ENCODE data around the gene COMMD1.
"Not testable (repeated sequence)": the region's sequence is repeated elsewhere in the genome, so short reads cannot be mapped to it uniquely, and the experiment has no call there.

Gene COMMD1

DNA sequence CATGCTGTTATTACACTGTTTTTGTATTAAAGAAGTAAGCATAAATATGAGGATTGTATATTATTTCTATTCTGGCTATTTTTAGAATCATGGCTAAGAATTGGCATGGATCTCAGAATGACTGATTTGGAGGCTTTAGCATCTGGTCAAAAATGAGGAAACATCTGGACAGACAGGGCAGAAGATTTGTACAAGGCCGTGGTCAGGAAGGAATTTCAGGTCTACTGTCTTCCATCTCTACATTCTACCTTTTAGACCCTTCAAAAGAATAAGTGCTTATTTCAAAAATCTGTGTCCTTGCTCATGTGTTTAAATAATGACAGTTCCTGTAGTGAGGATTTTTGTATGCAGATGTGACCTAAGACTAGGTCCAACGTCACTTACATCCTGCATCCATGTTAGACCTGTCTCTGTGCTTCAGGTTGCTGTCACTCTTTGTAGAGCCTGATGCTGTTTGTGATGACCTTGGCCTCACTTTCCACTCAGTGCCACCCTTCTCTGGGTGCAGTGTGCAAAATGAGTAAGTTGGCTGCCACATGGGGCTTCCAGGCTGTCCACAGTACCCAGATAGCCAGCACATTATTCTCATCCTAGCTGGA, 235.8 kb downstream of the COMMD1 start:
- DNase-seq (ENCODE audit: low read depth in 2 of 2): no peak

DNA sequence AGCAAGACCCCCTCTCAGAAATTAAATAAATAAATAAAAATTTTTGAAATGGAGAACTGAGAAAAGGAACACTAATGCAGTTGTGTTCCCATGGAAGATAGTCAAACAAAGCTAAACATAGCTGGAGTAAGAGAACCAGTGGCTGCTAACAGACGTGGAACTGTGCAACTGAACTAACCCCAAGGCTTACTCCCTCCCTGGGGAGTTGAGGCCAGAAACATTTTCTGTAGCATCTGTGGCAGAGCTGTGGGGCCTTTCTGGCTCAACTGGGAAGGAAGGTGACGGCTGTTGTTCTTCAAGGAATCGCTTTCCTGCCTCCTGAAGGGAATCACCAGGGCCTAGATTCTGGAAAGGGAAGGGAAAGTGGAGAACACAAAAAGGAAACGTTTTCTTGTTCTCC, 236.6 kb downstream of the COMMD1 start:
- no peak for DNase-seq (ENCODE audit: low read depth in 2 of 2)

DNA sequence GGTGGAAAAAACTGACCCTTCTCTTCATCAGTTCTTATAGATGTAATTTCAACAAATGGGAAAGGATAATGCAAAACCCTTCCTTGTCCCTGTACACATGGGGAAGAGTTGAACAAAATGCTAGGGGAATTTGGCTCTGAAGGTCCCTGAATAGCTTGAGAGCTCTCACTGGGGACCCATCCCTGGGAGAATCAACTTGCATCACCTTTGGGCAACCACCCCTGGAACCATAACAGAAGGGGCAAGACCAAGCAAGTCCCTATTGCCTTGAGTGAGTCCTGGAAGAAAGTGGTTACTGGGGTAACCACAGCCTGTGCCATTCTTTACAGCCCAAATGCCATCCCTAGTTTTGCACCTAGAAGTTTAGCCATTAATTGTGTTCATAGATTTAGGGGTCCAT, 238.2 kb downstream of the COMMD1 start:
- DNase-seq (ENCODE audit: low read depth in 2 of 2): no peak

DNA sequence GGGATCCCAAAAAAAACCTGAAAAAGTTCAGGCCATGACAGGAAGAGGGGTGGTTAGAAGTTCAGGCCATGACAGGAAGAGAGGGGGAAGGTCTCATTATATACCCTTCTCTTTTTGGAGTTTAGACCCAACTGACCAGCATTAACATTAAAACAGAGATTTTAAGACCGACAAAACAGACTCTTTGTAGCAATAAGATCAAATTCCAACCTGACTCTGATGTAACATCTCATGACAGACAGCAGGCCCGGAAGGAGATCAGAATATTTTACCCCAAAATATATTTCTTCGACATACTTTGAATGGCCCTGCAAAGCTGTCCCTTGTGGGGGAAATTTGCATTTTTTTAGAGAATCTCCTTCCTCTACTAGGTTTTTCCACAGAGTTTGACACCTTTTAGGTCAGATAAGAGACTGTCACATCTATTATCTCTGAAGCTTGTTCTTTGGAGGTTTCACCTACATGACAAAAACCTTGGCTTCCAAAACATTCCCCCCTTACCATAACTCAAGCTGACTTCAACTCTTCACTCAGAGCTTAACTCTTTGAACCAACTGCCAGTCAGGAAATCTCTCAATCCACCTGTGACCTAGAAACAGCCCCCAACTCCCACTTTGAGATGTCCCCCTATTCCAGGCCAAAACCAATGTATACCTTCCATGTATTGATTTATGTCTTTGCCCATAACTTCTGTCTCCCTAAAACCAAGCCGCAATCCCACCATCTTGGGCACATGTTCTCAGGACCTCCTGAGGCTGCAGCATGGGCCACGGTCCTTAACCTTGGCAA, 239.4 kb downstream of the COMMD1 start:
- DNase-seq (ENCODE audit: low read depth in 2 of 2): no peak

DNA sequence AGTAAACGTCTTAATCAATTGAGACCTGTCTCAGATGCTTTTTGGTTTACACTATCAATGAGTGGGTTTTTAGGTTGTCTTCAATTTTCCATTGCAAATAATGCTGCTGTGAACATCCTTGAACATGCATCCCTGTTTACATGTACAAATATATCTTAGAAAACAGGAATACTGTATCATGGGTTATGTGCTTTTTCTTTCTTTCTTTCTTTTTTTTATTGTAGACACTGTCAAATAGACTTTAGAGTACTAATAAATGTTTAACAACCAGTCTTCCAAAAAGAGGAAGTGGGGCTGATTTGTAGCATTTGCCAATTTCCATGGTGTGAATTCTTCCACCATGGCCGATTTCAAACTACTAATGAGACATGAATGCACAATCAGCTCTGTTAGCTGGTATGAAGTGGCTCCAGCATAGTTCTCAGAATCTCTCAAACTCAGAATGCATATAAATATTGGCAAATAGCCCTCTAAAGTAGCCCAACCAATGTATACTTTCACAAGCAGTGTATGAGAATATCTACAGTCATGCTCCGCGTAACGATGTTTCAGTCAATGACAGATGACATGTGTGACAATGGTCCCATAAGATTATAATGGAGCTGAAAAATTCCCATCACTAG, 240.1 kb downstream of the COMMD1 start:
- DNase-seq (ENCODE audit: low read depth in 2 of 2): no peak

DNA sequence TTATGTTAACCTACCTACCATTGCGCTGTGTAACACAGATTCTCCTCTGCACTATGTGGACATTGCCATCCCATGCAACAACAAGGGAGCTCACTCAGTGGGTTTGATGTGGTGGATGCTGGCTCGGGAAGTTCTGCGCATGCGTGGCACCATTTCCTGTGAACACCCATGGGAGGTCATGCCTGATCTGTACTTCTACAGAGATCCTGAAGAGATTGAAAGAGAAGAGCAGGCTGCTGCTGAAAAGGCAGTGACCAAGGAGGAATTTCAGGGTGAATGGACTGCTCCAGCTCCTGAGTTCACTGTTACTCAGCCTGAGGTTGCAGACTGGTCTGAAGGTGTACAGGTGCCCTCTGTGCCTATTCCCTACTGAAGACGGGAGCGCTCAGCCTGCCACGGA, 241.3 kb downstream of the COMMD1 start:
- DNase-seq (ENCODE audit: low read depth in 2 of 2): not testable (repeated sequence)

GRCh38 chr2:62147610-62148301, 242.3 kb downstream of the COMMD1 start:
- DNase-seq (ENCODE audit: low read depth in 2 of 2): no peak

DNA sequence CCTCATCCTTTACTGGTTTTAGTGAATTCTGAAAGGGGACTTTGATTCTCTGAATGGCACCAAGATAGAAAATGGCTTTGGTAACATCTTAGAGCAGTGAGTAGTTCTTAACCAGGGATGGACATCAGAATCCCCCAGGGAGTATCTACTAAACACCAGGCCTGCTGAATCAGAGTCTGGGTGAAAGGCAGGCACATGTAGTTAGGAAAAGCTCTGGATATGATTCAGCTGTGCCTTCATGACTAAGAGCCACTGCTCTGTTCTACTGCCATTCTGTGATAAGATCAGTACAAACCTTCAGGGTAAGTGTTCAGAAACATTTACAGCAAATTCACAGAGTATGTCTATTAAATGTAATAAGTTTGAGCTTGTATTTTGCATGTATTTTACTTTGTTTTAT, 244.2 kb downstream of the COMMD1 start:
- no peak for DNase-seq (ENCODE audit: low read depth in 2 of 2)

DNA sequence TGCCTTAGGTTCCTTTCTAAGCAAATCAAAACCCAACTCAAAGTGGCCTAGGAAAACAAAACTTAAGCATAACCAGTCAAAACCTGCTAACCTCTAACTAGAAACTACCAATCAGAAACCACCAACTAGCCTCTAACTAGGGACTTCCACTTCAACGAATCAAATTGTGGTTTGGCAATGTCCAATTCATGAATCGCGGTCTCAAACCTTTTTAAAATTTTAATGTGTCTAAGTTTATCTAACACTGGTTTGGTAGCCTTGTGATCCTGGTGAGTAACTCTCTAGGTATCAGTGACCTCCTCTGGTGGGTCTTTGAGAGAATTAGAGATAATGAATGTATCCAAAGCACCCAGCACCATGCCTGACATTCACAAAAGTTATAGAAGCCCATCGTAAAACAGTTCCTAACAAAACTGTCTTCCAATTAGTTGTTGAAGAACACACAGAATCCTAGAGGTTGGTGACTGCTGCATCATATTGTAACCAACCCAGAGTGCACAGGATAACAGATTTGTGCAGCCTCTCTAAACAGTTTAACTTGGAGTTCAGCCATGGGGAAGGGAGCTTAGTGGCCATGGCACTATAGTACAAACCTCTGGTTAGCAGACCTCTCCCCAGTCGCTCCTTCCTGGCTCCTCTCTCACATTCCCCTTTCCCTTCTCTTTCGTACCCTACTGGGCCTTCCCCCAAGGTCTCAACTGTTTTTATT, 245.3 kb downstream of the COMMD1 start:
- DNase-seq (ENCODE audit: low read depth in 2 of 2): no peak

DNA sequence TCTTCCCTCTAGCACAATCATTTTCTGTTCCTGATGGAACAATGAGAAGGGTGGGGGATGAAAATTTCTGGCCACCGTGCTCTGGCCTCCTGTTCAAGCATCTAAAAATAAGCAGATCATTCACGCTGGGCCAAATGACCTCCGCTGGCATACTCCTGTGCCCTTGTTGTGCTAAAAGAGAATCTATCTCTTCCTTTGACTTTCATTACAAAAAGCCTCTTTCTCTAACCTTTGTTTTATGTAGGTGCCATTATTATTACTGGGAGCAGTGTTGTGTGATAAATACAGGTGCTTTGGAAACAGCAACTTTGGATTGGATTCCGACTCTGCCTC, 245.8 kb downstream of the COMMD1 start:
- no peak for DNase-seq (ENCODE audit: low read depth in 2 of 2)

- DNase-seq (ENCODE audit: low read depth in 2 of 2): no peak
Measured at GRCh38 chr2:62152000-62152399, 246.5 kb downstream of the COMMD1 start.

DNA sequence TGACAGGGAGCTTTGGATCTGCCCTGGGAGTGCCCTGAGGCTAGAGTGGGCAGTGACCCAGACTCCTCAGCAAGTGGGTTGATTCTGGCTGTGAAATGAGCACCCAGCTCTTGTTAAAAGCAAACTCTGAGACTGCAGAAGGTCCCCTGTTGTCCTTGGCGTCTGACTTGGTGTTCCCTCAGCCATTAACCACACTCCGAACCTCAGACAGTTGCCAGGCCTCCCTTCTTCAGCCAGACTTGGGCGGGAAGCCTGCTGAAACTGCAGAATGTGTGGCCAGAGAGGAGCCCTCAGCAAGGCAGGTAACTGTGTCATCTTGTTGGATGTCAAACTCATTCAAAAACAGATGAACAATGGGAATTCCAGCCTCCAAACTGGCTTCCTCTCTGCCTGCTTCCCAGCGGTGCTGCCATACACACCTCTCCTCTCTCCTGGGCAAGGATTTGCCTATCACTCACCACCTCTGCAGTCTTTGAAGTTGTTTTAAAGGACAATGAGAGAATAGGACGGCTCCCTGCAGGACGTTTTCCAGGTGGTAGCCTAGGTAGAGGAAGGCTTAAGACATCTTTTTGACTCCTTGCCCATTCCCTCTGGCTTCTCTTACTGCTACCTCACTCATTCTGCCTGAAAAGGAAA, 251.5 kb downstream of the COMMD1 start:
- DNase-seq (ENCODE audit: low read depth in 2 of 2): no peak

GRCh38 chr2:62158444-62159121, 253.1 kb downstream of the COMMD1 start:
- DNase-seq (ENCODE audit: low read depth in 2 of 2): no peak

GRCh38 chr2:62160691-62161090, 255.2 kb downstream of the COMMD1 start:
- not testable (repeated sequence) for DNase-seq (ENCODE audit: low read depth in 2 of 2)

DNA sequence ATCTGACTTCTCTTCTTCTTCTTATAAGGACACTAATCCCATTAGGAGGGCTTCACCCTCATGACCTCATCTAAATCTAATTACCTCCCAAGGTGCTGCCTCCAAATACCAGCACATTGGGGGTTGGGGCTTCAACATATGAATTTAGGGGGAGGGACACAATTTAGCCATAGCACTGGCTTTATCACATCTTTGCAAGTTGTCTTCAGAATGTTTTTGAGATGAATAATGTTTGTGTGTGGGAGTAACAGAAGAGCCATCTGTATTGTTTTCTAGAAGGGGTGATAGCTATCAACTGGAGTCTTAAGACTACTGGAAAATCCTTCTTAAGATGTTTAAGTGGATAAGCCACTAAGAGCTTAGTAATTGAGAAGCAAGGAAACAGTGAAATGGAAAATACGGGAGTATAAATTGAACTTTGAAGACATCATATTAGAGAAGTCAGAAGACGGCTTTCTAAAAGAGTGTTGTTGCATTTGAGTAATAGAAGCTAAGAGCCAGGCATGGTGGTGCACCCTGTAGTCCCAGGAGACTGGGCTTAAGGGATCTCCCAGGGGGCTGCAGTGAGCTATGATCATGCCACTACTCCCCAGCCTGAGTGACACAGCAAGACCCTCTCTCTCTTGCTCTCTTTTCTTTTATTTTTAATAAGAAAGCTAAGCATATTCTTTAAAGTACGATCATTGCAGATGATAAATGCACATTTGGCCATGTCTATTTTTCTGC, 257.8 kb downstream of the COMMD1 start:
- no peak for DNase-seq (ENCODE audit: low read depth in 2 of 2)

DNA sequence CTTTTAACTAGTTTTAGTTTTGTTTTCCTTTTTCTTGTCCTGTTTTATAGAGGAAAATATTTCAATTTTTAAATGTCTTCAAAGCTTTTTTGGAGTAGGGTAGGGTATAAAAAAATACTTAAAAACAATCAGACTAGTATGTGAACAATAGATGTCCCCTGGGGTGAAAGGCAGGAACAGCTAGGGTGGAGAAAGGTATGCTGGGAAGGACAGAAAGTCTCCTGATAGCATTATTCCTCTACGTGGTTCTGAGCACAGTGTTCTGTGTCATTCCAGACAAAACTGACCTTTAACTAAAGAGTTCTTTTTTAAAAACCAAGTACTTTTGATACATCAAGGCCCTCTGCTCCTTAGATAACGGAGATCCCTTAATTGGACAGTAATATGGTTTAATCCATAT, 258.4 kb downstream of the COMMD1 start:
- no peak for DNase-seq (ENCODE audit: low read depth in 2 of 2)

GRCh38 chr2:62175728-62176127, 270.3 kb downstream of the COMMD1 start:
- DNase-seq (ENCODE audit: low read depth in 2 of 2): no peak

DNA sequence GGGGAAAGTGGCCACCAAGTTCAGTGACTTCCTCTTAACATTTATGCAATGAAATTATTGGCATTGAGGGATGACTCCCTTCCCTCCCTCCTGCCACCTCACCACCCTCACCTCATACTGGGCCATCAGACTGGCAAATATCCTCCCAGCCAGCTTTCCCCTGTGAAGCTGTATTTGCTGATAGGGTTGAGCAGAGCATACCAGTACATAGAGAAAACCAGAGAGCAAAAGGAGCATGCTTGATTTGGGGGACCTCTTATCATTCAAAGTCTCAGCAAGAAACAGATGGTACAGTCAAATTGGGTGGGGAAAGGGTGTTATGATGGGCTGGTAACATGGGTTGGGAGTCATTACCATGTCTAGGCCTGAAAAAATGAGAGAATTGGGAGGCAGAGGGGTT, 271.3 kb downstream of the COMMD1 start:
- DNase-seq (ENCODE audit: low read depth in 2 of 2): no peak

- DNase-seq (ENCODE audit: low read depth in 2 of 2): no peak
Measured at GRCh38 chr2:62177392-62178049, 272.0 kb downstream of the COMMD1 start.

Measured in stimulated activated CD4-positive, alpha-beta T cell treated with anti-CD3 and anti-CD28 coated beads, Interleukin-4, amount 100 ng/mL, for 48 hours (primary cell).